Activated CD8-positive, alpha-beta memory T cell treated with anti-CD3 and anti-CD28 coated beads for 48 hours (primary cell): ENCODE measurements around the gene AKAP12.
A peak's percentile ranks its signal among the peaks of the same experiment; 100 is the strongest.
"Not testable (repeated sequence)": the region's sequence is repeated elsewhere in the genome, so short reads cannot be mapped to it uniquely, and the experiment has no call there.

Experiments
- DNase-seq, 3 experiments: peaks; one replicate each; pipeline ENCODE4 v3.0.0-alpha.2; 2020; ENCODE audit warnings: low read depth in 2 of 3, low spot score in 2 of 3

AKAP12 gene

DNA sequence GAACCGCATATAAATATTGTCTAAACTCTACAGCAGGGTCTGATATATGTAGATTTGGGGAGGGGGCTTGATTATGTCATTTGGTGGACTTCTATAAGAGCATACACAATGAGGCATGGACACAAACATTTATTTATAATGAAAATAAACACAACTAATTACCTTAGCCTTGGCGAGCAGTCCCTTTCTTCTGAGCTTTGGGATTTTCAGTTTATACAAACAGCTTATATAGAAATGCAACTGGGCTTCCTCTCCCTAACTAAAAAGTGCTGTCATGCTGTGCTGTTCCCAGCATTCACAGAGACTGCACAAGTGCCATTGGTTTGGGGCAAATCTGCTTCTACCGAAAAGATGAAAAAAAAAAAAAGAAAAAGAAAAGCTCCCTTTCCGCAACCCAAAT lies 69.9 kb downstream of the AKAP12 start:
- DNase-seq = no peak

DNA sequence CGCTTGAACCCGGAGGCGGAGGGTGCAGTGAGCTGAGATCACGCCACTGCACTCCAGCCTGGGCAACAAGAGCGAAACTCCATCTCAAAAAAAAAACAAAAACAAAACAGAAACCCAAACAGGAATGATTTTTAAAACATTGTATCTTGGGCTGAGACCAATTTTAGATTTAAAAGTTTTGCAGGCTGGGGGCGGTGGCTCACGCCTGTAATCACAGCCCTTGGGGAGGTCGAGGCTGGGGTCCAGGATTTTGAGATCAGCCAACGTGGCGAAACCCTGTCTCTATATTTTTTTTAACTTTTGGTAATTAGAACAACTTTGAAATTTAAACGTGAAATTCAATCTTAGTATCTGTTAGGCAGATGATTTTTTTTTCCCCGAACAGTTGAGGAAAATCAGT lies 70.5 kb downstream of the AKAP12 start:
- DNase-seq = no peak

DNA sequence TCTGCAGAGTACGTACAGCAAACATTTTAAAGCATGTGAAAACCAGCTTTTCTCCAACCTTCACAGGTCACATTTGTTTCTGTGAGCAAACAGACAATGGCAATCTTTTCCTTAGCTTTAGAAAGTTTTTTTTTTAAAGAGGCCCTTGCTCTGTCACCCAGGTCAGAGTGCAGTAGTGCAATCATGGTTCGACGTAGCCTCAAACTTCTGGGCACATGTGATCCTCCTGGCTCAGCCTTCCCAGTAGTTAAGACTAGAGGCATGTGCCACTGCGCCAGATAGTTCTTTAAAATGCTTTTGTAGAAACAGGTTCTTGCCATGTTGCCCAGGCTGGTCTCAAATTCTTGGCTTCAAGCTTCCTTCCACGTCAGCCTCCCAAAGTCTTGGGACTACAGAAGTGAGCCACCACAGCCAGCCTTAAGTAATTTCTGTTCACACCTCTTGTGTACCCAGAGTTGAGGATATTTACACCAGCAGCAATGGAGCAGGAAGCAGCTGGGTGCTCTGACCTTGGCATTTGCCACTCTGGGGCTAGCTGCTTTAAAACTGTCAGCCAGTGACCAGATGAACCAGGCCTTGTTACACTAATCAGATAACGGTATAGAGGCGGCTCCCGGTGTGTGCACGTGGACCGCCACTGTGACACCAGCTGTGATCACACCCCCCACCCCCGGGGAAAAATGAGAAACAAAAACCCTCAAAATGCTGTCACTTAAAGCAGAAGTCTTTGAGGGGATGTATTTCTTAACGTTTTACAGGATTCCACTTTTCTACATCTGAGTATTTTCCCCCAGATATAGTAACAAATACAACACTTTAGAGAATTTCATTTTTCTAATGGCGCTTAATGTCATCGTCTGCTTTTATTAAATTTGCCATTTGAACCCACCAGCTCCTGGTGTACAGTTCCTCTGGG lies 71.3 kb downstream of the AKAP12 start:
- DNase-seq = no peak

DNA sequence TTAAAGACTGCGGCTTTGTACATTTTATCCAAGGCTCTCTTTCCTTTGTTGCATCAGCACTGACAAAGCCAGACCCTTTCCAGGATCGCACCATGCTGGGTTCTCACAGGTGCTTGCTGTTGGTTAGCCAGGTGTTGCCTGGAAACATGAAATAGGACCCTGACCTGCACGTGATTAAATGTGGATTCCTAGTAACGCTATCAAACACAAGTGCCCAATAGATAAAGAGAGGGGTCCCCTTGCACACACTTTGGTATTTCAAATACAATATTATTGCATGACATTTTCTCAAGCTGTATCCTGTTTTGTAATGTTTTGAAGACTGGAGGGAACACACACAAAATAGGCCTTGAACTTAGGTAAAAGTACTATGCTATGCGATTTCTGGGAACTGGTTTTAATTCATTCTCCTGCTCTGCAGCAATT lies 73.3 kb downstream of the AKAP12 start:
- no peak for DNase-seq

DNA sequence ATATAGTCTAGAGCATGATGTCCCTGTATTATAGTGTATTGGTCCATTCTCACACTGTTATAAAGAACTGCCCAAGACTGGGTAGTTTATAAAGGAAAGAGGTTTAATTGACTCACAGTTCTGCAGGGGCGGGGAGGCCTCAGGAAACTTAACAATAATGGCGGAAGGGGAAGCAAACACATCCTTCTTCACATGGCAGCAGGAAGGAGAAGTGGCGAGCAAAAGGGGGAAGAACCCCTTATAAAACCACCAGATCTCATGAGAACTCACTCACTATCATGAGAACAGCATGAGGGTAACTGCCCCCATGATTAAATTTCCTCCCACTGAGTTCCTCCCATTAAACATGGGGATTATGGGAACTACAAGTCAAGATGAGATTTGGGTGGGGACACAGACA lies 75.9 kb downstream of the AKAP12 start:
- not testable (repeated sequence) for DNase-seq

DNA sequence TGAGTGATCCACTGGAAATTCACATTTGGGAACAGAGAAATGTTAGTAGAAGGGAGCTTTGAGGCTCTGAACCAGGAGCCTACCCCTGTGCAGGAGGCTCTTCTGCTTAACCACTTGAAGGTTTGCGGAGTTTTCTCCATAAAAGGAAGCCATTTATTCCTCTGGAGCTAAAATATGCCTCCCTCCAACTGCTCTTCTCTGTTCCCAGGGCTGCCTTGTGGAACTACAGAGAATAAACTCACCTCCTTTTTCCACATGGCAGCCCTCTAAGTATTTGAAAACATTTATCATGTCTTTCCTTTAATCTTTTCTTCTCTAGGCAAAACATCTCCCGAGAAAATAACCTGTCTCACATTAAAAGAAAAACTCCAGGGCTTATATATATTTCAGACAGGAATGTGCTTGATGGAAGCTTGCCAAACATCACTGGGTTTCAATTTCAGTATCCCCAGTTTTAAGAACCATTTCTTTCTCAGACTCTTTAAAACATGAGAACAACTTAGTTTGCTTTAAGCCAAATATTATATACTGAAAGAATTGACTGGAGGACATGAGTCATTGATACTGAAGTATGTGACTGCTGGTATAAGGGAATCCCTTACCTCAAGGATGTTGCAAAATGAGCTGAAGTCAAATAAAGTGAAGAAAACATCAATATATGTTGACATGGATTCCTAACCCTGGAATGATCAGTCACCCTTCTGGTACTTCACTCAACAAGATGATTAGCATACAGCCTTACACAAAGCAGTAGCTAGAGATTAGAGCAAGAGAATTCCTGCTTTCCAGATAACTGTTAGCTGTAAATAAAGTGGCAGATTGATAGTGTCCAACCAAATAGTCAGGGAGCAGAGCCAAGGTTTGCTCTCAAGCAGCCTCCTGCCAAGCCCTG lies 77.6 kb downstream of the AKAP12 start:
- DNase-seq = no peak

DNA sequence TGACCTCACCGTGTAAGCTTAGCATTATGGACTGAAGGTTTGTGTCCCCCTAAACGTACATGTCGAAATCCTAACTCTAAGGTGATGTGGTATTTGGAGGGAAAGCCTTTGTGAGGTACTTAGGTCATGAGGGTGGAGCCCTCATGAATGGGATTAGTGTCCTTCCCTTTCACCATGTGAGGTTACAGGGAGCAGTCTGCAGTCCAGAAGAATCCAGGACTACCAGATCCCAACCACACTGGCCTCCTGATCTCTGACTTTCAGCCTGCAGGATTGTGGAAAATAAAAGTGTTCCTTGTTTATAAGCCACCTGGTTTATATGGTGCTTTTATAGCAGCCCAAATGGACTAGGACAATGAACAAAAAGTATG lies 78.2 kb downstream of the AKAP12 start:
- no peak for DNase-seq

DNA sequence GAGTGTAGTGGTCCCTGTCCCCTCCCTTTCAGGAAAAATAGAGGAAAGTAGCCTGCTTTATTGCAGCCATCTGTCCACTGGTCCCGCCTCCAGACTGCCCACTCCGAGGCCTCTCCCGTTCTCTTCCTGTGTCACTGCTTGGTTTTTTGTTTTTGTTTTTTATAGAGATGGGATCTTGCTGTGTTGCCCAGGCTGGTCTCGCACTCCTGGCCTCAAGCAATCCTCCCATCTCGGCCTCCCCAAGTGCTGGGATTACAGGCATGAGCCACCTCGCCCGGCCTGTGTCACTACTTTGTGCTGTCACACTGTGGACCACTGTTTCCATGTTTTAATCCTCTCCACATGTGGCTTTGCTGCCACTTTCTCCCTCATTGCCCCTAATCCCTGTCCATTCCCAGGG lies 80.4 kb downstream of the AKAP12 start:
- DNase-seq = no peak

DNA sequence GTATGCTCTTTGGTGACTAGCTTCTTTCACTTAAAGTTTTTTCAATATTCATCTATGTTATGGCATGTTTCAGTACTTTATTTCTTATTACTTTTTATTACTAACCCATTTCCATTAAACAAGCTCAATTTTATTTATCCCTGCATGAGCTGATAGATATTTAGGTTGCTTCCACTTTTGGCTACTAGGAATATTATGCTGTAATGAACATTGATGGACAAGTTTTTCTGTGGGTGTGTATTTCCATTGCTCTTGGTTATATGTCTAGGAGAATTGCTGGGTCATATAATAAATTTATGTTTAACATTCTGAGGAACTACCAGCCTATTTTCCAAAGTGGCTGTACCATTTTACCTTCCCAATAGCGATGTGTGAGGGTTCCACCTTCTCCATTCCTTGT lies 81.7 kb downstream of the AKAP12 start:
- no peak for DNase-seq

DNA sequence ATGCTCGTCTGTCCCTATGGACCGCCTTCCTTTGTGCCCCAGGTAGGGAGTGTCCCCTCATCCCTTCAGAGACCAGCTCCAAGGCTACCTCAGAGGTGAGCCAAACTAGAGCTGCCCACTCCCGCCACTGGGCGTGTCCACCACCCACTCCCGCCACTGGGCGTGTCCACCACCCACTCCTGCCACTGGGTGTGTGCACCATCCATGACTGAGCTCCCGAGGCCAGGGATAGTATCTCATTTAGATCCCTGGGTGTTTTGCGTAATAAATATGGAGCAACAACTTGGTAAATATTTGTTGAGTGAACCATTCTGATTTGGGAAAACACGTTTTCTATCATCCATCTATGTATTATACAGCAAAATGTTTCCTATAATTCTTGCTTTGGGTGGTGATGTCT lies 82.8 kb downstream of the AKAP12 start:
- DNase-seq = no peak

DNA sequence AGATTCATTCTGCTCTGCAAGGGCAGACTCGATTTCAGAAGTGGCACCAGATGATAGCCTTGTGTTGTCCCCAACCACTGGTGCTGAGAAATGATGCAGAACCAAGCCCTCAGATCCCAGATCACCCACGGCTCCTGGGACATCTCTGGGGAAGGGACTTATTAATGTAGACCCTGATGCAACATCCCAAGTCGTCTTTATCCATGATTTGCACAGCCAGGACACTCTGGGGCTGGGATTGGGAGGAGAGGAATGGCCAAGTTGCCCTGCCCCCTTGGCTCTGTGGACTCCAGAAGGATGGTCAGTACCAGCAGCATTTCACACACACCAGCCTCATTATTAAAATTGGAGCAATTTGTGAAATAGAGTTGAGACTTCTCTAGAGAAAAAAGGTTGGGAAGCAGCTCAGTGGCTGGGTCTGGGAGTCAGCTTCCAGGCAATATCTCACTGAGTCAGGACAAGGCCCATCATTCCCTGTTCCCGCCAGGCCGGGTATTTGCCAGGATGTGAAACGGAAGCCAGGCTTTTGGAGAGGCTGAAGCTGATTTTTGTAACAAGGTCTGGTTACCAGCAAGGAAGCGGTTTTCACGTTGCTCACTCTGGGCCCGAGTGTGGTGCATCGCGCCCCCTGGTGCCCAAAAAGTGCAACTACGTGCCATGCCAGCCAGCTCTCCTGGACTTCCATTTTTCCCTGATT lies 84.2 kb downstream of the AKAP12 start:
- DNase-seq = peak; percentile 23 to 61 (median 52)

DNA sequence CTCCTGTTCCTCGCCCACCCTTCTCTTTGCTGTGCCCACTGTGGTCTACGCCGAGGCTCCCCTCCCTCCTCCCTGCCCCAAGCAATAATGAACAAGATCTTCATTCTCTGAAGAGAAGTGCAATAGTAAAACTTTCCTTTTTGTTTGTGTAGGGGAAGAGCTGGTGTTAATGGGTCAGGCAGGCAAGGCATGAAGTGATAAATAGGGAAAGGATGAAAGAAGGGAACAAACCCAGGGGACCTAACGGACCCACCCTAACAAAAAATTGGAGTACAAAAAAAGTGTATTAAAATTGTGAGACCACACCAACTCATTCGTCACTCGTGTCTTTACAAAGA lies 84.7 kb downstream of the AKAP12 start:
- DNase-seq = no peak

DNA sequence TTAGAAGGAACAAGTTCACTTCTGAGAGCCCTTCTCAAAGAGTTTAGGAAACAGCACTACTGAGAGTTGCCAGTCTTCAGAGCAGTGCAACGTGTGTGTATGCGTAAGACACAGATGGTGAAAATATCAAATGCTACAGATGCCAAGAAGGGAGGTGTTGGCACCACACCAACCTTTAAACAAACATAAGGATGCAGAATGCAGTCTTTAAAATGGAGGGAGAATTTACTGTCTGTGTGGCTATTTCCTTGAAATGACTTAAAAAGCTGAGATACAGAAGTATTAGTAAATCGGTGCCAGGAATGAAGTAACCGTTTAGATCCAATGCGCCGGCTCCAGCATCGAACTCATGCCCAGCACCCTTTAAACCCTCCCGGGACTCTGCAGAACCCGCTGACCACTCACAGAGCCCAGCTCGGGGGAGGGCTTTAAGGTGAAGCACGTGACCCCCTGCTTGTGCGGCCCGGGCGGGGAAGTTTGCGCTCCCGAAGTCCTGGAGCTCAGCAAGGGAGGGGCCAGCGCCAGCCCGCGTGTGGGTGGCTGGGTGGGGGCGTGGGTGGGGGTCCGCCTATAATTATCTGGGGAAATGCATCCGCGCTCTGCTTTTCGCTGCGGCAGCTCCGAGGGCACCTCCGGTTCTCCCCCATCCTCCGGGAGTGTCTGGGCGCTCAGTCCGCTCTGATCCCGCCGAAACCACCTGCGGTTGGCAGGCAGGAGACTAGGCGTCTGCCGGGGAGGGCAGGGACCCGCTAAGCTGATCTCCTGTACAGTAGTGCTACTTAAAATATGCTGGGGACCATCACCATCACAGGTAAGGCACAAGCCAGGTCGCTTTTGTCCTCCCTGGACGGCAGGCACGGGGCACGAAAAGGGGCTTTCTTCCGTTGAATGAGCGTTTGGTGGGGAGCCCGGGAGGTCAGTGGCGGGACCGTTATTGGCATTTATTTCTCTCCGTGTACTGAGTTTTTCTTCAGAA lies 85.6 kb downstream of the AKAP12 start:
- no peak for DNase-seq

DNA sequence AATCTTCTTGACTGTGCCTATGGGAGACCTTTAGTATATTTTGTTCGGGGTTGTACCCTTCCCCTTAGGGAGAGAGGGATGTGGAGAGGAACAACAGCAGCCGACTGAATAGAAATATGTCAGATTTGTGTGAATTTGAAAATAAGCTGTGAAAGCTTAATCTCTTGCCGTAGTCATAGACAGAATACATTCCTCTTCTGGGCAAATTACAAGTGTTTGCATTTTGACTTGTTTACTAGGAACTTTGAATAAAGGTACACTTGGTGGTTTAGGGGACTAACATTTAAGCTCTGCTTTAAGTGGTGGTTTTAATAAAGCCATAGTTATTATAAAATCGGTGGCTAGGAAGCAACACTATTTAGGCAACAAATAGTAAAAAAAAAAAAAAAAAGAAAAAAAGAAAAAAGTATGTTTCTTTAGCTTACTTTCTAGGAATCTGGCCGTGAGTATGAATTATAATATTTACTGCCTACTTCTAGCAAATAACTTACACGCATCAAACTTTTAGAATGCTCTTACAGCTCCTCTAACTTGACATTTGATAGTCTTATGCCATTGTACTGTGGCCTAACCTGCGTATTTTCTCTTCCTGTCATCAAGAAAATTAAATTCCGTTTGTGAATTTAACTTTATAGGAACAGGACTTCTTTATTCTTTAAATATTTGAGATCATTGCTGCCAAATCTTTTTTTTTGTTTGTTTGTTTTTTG lies 86.5 kb downstream of the AKAP12 start:
- DNase-seq = no peak

DNA sequence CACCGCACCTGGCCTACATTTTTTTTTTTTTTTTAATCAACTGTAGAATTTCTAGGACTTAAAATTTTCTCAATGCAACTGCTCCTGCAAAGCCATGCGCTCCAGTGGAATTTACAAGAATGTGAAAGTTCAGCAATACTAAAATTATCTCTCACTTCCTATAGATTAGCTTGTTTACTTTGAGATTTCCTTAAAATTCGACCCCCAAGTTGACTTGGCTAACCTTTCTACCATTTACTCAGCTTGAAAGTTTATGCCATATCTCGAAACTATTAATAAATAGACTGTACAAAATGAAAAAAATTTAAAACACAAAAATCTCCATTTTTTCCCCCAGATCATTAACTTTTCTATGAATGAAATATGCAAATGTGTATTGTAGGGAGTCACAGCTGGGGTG lies 87.3 kb downstream of the AKAP12 start:
- no peak for DNase-seq

DNA sequence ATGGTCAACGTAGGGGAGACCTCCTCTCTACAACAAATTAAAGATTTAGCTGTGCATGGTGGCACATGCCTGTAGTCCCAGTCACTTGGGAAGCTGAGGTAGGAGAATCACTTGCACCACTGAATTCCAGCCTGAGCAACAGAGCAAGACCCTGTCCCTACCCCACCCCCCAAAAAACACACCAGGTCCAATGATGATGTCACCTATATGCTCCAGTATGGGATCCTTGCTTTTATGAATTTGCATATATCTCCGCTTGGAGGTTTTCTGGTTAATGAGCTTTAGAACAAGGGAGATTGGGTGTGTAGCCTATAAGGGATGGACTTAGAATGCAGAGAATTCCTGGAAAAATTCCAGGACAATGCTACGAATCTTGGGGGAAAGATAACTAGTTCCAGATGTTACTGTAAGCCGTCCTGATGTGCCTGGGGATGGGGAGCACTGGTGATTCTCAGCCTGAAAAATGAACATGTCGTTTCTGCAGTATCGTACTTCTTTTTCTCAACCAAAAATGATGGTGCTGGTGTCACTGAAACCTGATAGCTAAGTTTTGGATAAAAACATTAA lies 90.4 kb downstream of the AKAP12 start:
- no peak for DNase-seq

DNA sequence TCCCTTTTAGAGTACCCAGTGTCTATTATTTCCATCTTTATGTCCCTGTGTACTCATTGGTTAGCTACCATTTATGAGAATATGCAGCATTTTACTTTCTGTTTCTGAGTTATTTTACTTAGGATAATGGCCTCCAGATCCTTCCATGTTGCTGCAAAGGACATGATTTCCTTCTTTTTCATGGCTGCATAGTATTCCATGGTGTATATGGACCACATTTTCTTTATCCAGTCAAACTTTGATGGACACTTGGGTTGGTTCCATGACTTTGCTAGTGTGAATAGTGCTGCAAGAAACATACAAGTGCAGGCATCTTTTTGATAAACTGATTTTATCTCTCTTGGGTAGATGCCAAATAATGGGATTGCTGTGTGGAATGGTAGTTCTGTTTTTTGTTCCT lies 96.2 kb downstream of the AKAP12 start:
- DNase-seq = no peak

DNA sequence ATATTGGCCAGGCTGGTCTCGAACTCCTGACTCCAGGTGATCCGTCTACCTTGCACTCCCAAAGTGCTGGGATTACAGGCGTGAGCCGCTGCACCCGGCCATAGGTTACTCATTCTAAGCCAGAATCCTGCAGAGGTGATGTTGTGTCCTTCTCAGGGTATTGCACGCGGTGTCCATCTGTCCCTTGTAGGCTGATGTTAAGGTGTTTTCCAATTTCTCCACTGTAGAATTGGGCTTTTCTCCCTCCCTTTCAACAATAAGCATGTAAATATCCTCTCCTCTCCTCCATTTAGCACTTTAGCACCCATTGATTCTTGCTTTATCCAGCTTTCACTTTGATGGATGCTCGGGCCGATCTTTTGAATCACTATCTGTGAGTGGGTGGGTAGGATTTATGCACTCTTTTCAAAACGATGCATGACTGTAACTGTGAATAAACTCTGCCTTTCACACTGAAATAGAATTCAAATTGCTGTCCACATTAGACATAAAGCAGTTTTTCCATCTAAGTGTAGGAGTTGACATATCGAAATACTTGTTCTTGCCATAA lies 99.0 kb downstream of the AKAP12 start:
- no peak for DNase-seq

DNA sequence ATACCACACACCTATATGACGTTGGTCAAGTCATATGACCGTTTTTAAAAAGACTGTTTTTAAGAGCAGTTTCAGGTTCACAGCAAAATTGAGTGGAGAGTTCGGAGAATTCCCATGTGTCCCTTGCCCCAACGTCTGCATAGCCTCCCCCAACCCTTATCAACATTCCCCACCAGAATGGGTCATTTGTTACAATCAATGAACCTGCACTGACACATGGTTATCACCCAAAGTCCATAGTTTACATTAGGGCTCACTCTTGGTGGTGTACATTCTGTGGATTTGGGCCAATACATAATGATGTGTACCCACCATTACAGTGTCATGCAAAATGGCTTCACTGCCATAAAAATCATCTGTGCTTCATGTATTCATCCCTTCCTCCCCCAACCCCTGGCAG lies 99.6 kb downstream of the AKAP12 start:
- DNase-seq = no peak
